ENCODE results near the gene VIL1. TPM values are rescaled to one million over a fixed set of nuclear protein-coding genes. Genes with fewer than 3 reads are reported as not detected.

The VIL1 gene
- total RNA-seq, 1 experiment from 2014 or later = 0.49 TPM

DNA sequence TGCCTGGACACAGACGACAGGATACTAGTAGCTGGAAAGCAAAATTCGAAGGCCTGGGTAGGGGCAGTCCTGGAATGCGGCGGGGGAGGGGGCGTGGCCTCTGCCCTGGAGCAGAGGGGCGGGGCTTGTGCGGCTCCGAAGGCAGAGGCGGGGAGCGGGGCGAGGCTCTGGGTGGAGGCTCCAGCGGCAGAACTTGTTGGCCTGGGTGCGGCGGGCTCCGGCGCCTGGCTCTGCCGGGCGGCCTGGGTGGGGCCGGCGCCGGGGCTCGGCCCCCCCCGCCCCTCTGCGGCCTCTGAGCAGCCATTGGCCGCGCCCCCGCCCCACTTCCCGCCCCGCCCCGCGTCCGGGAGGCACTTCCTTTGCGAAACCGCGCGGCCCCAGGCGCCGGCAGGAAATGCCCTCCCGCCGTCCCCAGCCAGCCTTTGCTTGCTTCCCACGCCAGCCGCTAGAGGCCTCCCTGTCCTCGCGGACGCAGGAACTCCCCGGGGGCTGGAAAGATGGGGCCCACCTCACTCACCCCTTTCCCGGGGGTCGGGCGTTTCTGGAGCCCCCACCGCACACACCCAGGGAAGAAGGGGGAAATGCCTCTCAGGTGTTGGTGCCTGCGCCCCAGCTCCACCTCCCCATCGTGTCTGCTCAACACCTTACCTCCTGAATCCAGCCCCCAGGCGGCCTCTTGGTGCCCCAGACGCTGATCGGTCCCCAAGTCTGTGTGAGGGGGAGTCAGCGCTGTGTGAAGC, 12.5 kb upstream of the VIL1 start:
- ChIA-PET RAD21 (ENCODE audit: low non-redundant PET in 1 of 2, low total read pairs in 2 of 2, uncharacterized antibody in 2 of 2, unreplicated experiment in 2 of 2) (no interaction called here), POLR2A (no interaction called here), CTCF (interaction anchor here (0.6 to 1.6 kb wide), 2 partner anchors 10 to 349 kb away, joined by 3 to 8 read pairs; no protein-coding TSS in a partner anchor)
- TF ChIP-seq SRF (IDR thresholded peaks at IDR 0.05; ENCODE audit: low read depth) (no peak), CEBPB (IDR thresholded peaks at IDR 0.05; ENCODE audit: low read depth) (no peak), YY1 (IDR thresholded peaks at IDR 0.05; ENCODE audit: extremely low read depth, insufficient replicate concordance, low read depth, low read length) (peak; percentile 1), POLR2AphosphoS5 (IDR thresholded peaks at IDR 0.05; ENCODE audit: low read depth, low read length) (peak; percentile 96), EZH2 (IDR thresholded peaks at IDR 0.05) (no peak)
- TF ChIP-seq, protein P1, sequence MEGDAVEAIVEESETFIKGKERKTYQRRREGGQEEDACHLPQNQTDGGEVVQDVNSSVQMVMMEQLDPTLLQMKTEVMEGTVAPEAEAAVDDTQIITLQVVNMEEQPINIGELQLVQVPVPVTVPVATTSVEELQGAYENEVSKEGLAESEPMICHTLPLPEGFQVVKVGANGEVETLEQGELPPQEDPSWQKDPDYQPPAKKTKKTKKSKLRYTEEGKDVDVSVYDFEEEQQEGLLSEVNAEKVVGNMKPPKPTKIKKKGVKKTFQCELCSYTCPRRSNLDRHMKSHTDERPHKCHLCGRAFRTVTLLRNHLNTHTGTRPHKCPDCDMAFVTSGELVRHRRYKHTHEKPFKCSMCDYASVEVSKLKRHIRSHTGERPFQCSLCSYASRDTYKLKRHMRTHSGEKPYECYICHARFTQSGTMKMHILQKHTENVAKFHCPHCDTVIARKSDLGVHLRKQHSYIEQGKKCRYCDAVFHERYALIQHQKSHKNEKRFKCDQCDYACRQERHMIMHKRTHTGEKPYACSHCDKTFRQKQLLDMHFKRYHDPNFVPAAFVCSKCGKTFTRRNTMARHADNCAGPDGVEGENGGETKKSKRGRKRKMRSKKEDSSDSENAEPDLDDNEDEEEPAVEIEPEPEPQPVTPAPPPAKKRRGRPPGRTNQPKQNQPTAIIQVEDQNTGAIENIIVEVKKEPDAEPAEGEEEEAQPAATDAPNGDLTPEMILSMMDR (IDR thresholded peaks at IDR 0.05 in 2 of 3, conservative IDR thresholded peaks at IDR 0.05 in 1 of 3; ENCODE audit: borderline replicate concordance in 1 of 3, insufficient read depth in 1 of 3, low read depth in 2 of 3, low read length in 2 of 3) = peak in 2 of 3 experiments; percentile 72 to 75; a peak in 4 of 6 replicates
- TF ChIP-seq, protein P2, sequence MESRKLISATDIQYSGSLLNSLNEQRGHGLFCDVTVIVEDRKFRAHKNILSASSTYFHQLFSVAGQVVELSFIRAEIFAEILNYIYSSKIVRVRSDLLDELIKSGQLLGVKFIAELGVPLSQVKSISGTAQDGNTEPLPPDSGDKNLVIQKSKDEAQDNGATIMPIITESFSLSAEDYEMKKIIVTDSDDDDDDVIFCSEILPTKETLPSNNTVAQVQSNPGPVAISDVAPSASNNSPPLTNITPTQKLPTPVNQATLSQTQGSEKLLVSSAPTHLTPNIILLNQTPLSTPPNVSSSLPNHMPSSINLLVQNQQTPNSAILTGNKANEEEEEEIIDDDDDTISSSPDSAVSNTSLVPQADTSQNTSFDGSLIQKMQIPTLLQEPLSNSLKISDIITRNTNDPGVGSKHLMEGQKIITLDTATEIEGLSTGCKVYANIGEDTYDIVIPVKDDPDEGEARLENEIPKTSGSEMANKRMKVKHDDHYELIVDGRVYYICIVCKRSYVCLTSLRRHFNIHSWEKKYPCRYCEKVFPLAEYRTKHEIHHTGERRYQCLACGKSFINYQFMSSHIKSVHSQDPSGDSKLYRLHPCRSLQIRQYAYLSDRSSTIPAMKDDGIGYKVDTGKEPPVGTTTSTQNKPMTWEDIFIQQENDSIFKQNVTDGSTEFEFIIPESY (IDR thresholded peaks at IDR 0.05; ENCODE audit: extremely low read depth, insufficient replicate concordance, low read length) = peak; percentile 51
- Histone ChIP-seq H4K20me1 (ENCODE audit: insufficient read depth) (no peaks in the 10 kb centered on the region), H3K27me3 (ENCODE audit: insufficient read depth, low read length) (no peaks in the 10 kb centered on the region), H3K9ac (ENCODE audit: low read length) (peak overlapping the region; percentile 69), H3K4me2 (ENCODE audit: low read length) (peak overlapping the region; percentile 96), H2AFZ (ENCODE audit: low read depth, low read length, poor library complexity, severe bottlenecking) (no peak overlapping the region), H3K9me2 (ENCODE audit: insufficient read depth) (no peaks in the 10 kb centered on the region), H3K79me2 (ENCODE audit: insufficient read depth, low read length) (peaks cover 13% of the 10 kb centered on the region; the same call in 1 of the 2 replicates), H3K27ac (ENCODE audit: low read depth, low read length) (peak overlapping the region; percentile 90), H3K36me3 (ENCODE audit: control insufficient read depth in 1 of 2, insufficient read depth in 2 of 2, low read length in 2 of 2) (peaks cover 17 to 18% of the 10 kb centered on the region in 2 experiments), H3K9me3 (ENCODE audit: control insufficient read depth in 1 of 2, insufficient read depth in 1 of 2, low read depth in 1 of 2, low read length in 2 of 2) (no peaks in the 10 kb centered on the region), H3K4me1 (ENCODE audit: control insufficient read depth in 1 of 2, insufficient read depth in 2 of 2, low read length in 2 of 2) (peaks cover 22 to 28% of the 10 kb centered on the region in 2 experiments), H3K4me3 (replicated peaks in 1 of 2; ENCODE audit: low read depth in 1 of 2, low read length in 2 of 2) (peak overlapping the region; percentile 36 to 61)
- peak; percentile 92 for ATAC-seq
- intact Hi-C loops (cut with micrococcal nuclease) = loop anchor here (1.0 to 5.0 kb wide), 3 partner anchors 60 to 441 kb away; no protein-coding TSS in a partner anchor
- DNase-seq (ENCODE audit: low read depth, low spot score) = peak; percentile 84
- BruUV-seq (replicated peaks) = no TSS peak
